ENCODE measurements around the gene OOSP1.
"Not testable (repeated sequence)": the region's sequence is repeated elsewhere in the genome, so short reads cannot be mapped to it uniquely, and the experiment has no call there.

Gene OOSP1

GRCh38 chr11:59938132-59938531 lies at the start of gene OOSP1:
OOSP1 (plus strand) TSS chr11:59938432; CDS start chr11:59938455, 23 bp downstream.
- DNase-seq: no peak

- DNase-seq: no peak
Observed at GRCh38 chr11:59891781-59892181, 46.5 kb upstream of the OOSP1 start.

GRCh38 chr11:59894616-59895015 lies 43.6 kb upstream of the OOSP1 start:
- no peak for DNase-seq

- no peak for DNase-seq
Observed at GRCh38 chr11:59898046-59898445, 40.2 kb upstream of the OOSP1 start.

- no peak for DNase-seq
Observed at GRCh38 chr11:59898650-59899049, 39.6 kb upstream of the OOSP1 start.

GRCh38 chr11:59899532-59899931 lies 38.7 kb upstream of the OOSP1 start:
- peak; percentile 30 for DNase-seq

GRCh38 chr11:59900366-59901126 lies 37.7 kb upstream of the OOSP1 start:
- no peak for DNase-seq

- DNase-seq: no peak
Observed at GRCh38 chr11:59901306-59901705, 36.9 kb upstream of the OOSP1 start.

- DNase-seq: not testable (repeated sequence)
Observed at GRCh38 chr11:59903569-59903968, 34.7 kb upstream of the OOSP1 start.

- DNase-seq: no peak
Observed at GRCh38 chr11:59918480-59918879, 19.8 kb upstream of the OOSP1 start.

- DNase-seq: peak; percentile 13
Observed at GRCh38 chr11:59918987-59919589, 19.1 kb upstream of the OOSP1 start.

GRCh38 chr11:59923813-59924212 lies 14.4 kb upstream of the OOSP1 start:
- DNase-seq: peak; percentile 3

- DNase-seq: no peak
Observed at GRCh38 chr11:59931688-59932087, 6.5 kb upstream of the OOSP1 start.

- DNase-seq: no peak
Observed at GRCh38 chr11:59938718-59939117, 486 bp downstream of the OOSP1 start.

- DNase-seq: no peak
Observed at GRCh38 chr11:59939482-59939881, 1.2 kb downstream of the OOSP1 start.

- no peak for DNase-seq
Observed at GRCh38 chr11:59941091-59941490, 2.9 kb downstream of the OOSP1 start.

- DNase-seq: no peak
Observed at GRCh38 chr11:59943997-59944714, 5.9 kb downstream of the OOSP1 start.

GRCh38 chr11:59944720-59945119 lies 6.5 kb downstream of the OOSP1 start:
- no peak for DNase-seq

GRCh38 chr11:59953463-59954218 lies 15.4 kb downstream of the OOSP1 start:
- no peak for DNase-seq

- DNase-seq: no peak
Observed at GRCh38 chr11:59954219-59954847, 16.1 kb downstream of the OOSP1 start.

GRCh38 chr11:59957094-59957493 lies 18.9 kb downstream of the OOSP1 start:
- no peak for DNase-seq

GRCh38 chr11:59960502-59961381 lies 22.5 kb downstream of the OOSP1 start:
- DNase-seq: no peak
